SW 1271 (cell line): ENCODE results near the gene STX2.
"Not testable (repeated sequence)": the region's sequence is repeated elsewhere in the genome, so short reads cannot be mapped to it uniquely, and the experiment has no call there.

Source experiments
- DNase-seq, 2 experiments: peaks; one replicate each; lab custom pipeline; 2025; lab: John Stamatoyannopoulos, UW

Gene STX2

GRCh38 chr12:130838951-130839769 lies at the start of gene STX2:
STX2 (minus strand) TSS chr12:130839250; CDS start chr12:130839099, 151 bp downstream.
- peak in 1 of 2 experiments; percentile 80 for DNase-seq

DNA sequence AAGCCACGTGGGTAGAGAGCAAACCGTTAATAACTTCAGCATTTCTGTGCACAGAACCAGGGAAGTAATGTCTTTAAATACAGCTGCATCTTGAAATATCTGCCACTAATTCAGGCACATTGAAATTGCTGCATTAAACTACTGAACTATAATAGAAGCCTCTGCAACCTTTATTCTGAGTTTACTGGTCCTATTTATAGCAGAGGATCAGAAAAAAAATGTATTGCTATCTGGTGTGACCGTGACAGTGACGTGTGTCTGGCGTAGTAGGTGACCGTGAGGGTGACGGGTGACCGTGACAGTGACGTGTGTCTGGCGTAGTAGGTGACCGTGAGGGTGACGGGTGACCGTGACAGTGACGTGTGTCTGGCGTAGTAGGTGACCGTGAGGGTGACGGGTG lies 48.1 kb upstream of the STX2 start:
- DNase-seq: not testable (repeated sequence)

DNA sequence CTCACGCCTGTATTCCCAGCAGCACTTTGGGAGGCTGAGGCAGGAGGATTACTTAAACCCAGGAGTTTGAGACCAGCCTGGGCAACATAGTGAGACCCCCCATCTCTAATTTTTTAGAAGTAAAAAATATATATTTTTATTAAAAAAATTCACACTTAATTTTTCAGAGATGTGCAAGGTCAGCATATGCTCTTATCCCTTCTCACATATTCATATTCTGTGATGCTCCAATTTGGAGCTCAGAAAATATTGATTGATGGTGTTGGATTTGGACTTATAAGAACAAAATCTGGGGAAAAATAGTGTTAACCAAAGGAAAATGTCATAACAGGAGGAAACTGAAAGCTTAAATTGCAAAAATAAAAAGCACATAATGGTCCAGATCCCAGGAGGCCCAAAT lies 42.5 kb upstream of the STX2 start:
- DNase-seq: no peak

DNA sequence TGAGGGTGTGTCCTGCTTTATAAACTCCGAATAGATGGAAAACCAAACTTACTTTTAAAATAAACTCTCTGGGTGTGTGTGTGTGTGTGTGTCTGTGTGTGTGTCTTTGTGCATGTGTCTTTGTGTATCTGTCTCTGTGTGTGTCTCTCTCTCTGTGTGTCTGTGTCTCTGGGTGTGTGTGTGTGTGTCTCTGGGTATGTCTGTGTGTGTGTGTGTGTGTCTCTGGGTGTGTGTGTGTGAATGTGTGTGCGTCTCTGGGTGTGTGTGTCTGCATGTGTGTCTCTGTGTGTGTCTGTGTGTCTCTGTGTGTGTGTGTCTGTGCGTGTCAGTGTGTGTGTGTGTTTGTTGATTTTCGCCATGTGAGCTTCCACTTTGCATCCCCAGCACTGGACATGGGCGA lies 42.0 kb upstream of the STX2 start:
- no peak for DNase-seq

GRCh38 chr12:130880411-130880885 lies 41.4 kb upstream of the STX2 start:
- no peak for DNase-seq

- no peak for DNase-seq
Observed at GRCh38 chr12:130879781-130880389, 40.8 kb upstream of the STX2 start.

DNA sequence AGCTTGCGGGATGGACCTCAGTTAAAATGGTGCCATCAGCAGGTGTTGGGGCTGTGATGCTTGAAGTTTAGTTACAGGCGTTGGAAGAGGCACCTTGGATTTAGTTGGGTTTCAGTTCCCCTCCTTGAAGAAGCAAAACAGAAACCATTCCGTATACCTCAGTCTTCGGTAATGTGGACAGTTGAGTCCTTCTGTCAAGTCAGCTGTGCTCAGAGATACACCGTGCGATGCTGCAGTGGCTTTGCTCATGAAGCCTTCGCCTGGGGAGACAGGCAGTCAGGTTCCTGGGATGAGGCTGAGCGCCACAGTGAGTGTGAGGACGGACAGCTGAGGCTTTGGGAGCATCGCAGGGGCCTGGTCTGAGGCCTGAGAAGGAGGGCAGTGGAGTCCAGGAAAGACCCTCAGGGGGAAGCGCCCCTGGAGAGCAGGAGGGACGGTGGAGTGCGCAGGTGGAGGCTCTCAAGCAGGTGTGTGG lies 40.2 kb upstream of the STX2 start:
- DNase-seq: no peak

- DNase-seq: no peak
Observed at GRCh38 chr12:130878193-130879185, 39.4 kb upstream of the STX2 start.

DNA sequence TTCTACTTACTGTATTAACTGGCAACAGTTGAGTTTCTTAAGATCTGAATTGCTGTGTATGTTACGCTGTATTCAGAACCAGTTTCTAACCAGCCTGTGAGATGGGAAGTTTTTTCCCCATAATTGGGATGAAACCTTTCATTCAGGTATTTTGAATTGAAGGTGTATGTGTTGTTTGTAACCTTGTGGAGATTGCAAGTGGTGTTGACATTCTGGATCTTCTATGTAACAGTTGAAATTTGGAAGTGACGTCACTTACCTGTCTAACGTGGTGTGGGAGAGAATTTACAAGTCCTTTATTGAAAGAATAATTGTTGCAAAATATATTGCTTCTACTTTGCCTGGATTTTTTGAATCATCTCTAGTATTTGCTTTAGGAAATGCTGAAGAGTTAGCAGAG lies 38.3 kb upstream of the STX2 start:
- no peak for DNase-seq

- no peak for DNase-seq
Observed at GRCh38 chr12:130876758-130877157, 37.7 kb upstream of the STX2 start.

- DNase-seq: no peak
Observed at GRCh38 chr12:130876297-130876696, 37.2 kb upstream of the STX2 start.

GRCh38 chr12:130875708-130876107 lies 36.7 kb upstream of the STX2 start:
- DNase-seq: not testable (repeated sequence)

GRCh38 chr12:130875193-130875592 lies 36.1 kb upstream of the STX2 start:
- no peak for DNase-seq

DNA sequence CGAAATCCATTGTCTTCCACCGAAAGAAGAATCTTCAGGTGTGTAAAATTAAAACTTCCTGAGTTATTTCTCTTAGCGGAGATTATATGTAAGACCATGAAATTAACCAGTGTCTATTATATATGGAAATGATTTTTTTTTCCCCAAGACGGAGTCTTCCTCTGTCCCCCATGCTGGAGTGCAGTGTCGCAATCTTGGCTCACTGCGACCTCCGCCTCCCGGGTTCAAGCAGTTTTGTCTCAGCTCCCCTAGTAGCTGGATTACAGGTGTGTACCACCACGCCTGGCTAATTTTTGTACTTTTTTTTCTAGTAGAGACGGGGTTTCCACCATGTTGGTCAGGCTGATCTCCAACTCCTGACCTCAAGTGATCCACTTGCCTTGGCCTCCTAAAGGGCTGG lies 35.6 kb upstream of the STX2 start:
- DNase-seq: no peak

- DNase-seq: no peak
Observed at GRCh38 chr12:130873825-130874224, 34.8 kb upstream of the STX2 start.

DNA sequence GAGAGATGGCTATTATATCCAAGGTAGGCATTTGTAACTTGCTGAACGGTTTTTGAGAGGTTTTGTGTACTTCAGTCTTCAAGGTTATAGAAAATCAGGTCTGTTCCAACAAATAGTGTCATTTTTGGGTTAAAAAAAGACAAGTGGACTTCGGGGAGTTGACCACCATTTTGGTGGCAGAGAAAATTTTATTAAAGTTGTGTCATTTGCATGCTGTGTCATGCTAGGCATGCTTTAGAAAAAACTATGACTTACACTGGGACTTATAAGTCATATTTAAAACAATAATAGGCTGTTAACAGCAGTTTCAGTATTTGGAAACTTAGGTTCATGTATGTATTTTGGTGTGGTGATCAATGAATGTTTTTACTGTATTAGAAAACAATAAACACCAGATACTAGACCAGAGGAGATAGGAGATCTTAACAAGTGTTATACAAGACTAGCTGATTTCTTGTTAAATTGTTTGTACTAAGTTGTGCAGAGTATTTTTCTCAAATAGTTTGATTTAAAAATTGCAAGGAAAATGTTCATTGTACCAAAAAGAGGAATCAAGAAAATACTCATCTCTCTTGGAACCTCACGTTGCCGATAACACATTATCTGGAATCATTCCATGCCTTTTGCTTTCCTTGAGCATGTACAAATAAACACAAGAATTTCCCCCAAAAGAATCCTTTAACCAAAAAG lies 34.2 kb upstream of the STX2 start:
- no peak for DNase-seq

DNA sequence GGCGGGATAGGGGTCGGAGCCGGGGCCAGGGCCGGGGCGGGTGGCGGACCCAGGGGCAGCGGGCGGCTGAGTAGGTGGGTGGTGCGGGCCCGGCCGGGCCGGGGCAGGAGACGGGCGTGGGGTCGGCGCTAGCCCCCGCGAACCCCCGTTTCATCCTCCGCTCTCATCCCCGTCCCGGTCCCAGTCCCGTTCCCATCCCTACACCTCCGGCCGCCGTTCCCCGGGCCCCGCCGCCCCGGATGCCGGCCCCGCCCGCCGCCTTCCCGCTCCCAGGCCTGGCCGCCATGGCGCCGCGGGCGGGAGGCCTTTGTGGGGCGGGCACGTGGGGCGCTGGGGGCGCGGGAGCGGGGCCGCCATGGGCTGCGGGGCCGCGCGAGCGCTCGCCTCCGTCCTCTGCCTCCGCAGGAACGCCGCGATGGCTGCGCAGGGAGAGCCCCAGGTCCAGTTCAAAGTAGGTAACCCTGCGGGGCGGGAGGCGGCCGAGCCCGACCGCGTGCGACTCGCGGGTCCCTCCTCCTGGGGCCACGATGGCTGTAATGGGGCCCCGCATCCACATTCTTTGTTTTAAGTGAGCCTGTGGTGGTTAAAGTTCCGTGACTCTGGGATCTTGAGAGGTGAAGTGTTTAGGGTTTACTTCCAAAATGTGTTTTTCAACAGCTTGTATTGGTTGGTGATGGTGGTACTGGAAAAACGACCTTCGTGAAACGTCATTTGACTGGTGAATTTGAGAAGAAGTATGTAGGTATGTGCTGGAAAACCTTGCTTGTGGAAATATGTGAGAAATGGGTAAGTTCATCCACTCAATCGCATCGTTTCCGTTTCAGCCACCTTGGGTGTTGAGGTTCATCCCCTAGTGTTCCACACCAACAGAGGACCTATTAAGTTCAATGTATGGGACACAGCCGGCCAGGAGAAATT lies 33.4 kb upstream of the STX2 start:
- no peak for DNase-seq

DNA sequence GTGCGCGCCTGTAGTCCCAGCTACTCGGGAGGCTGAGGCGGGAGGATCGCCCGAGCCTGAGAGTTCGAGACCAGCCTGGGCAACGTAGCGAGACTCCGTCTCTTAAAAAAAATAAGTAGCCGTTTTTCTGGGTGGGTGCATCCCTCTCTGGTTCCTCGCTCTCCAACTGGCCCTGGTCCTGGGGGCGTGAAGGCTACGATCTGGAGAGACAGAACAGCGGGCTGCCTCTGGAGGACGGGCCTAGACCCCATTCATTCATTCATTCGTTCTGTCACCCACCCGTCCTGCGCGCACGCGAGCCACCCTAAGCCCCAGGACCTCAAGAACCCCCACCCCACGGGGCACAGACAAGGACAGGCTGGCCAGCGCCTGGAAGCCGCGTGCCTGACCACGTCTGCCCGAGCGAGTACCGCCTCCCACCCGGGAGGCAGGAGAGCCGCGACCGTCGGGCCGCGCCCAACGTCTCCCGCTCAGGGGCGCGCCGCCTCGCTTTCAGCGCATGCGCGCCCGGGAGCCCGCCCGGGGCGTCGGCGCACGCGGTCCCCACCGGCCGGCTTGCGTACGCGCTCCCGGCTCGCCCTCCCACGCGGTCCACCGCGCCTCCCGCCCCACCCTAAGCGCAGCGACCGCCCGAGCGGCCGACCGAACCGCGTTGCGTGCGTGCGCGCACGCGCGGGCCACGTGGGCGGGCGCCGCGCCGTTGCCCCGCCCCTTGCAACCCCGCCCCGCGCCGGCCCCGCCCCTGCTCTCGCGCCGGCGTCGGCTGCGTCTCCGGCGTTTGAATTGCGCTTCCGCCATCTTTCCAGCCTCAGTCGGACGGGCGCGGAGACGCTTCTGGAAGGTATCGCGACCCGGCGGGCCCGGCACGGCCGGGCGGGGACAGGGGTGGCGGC lies 32.5 kb upstream of the STX2 start, which contains the start of gene RAN:
Gene RAN (plus strand): TSS at position 781 of the 893 bp plus-strand sequence. CDS start 528 bp downstream, outside the sequence.
- peak; percentile 44 to 83 for DNase-seq
